Activated CD4-positive, CD25-positive, alpha-beta regulatory T cell treated with anti-CD3 and anti-CD28 coated beads, Interleukin-2, amount 50 U/mL, for 24 hours (primary cell): ENCODE data around the gene SLC12A6.

Experiments used
- ATAC-seq, 2 donors: fragments of 150-1000 bp; cut with Tn5 transposase; one replicate each; pipeline ENCODE4 v1.10.0; 2021; ENCODE audit warnings: mild to moderate bottlenecking in 1 of 2, moderate library complexity in 1 of 2

Gene SLC12A6

GRCh38 chr15:34182942-34183341 lies 154.6 kb downstream of the SLC12A6 start:
- no peak for ATAC-seq
